DOHH2 (cell line): ENCODE results near the gene ACSF2.

Source experiments
- H3F3A ChIP-seq: fragments of 200-600 bp; sonication (generic), shearing (Covaris generic); 2 replicates; pipeline ENCODE4 v1.6.0; 2016; ENCODE audit warnings: antibody characterized with exemption, mild to moderate bottlenecking; ENCODE audit not compliant: control insufficient read depth, insufficient read depth
- H3K27ac ChIP-seq: fragments of 200-600 bp; sonication (generic); 2 replicates; pipeline ENCODE4 v1.5.1; 2014; ENCODE audit warnings: low read depth, mild to moderate bottlenecking, low read length, moderate library complexity
- H3K27me3 ChIP-seq: fragments of 200-600 bp; sonication (generic); 2 replicates; pipeline ENCODE4 v1.6.1; 2014; ENCODE audit warnings: mild to moderate bottlenecking, low read length, mixed read lengths; ENCODE audit not compliant: control insufficient read depth
- H3K36me3 ChIP-seq: fragments of 200-600 bp; sonication (generic); 2 replicates; pipeline ENCODE4 v1.6.1; 2014; ENCODE audit warnings: mild to moderate bottlenecking, low read length, moderate library complexity, mixed read lengths; ENCODE audit not compliant: control insufficient read depth
- H3K4me1 ChIP-seq: fragments of 200-600 bp; sonication (generic); 2 replicates; pipeline ENCODE4 v1.6.1; 2014; ENCODE audit warnings: mild to moderate bottlenecking, low read length, mixed read lengths; ENCODE audit not compliant: control insufficient read depth
- H3K4me2 ChIP-seq: fragments of 200-600 bp; sonication (generic); 2 replicates; pipeline ENCODE4 v1.6.0; 2014; ENCODE audit warnings: mild to moderate bottlenecking, low read length, moderate library complexity
- H3K4me3 ChIP-seq: fragments of 200-600 bp; sonication (generic); 2 replicates; pipeline ENCODE4 v1.5.1; 2014; ENCODE audit warnings: mild to moderate bottlenecking, low read length, mixed read lengths
- H3K79me2 ChIP-seq: fragments of 200-600 bp; sonication (generic); 2 replicates; pipeline ENCODE4 v1.6.1; 2014; ENCODE audit warnings: mild to moderate bottlenecking, low read length, mixed read lengths; ENCODE audit not compliant: control insufficient read depth
- H3K9me2 ChIP-seq: fragments of 200-600 bp; sonication (generic); replicated peaks from 2 replicates; pipeline ENCODE4 v1.6.1; 2014; ENCODE audit warnings: mild to moderate bottlenecking, low read length, mixed read lengths; ENCODE audit not compliant: control insufficient read depth
- H3K9me3 ChIP-seq: fragments of 200-600 bp; sonication (generic); 2 replicates; pipeline ENCODE4 v1.6.1; 2014; ENCODE audit warnings: antibody characterized with exemption, low read length, mixed read lengths; ENCODE audit not compliant: control insufficient read depth, insufficient read depth
- H4K20me1 ChIP-seq: fragments of 200-600 bp; sonication (generic); 2 replicates; pipeline ENCODE4 v1.6.0; 2014; ENCODE audit warnings: low read depth, mild to moderate bottlenecking, antibody characterized with exemption, low read length, moderate library complexity; ENCODE audit not compliant: control insufficient read depth, insufficient read depth
- EZH2phosphoT487 ChIP-seq: fragments of 200-600 bp; sonication (generic); IDR thresholded peaks from 2 replicates; pipeline ENCODE4 v1.6.1; 2017; ENCODE audit warnings: borderline replicate concordance, mild to moderate bottlenecking, antibody characterized with exemption, low read length, moderate library complexity, mixed read lengths
- TF ChIP-seq, protein P1 (sequence below): fragments of 200-600 bp; sonication (generic); IDR thresholded peaks from one replicate; pipeline ENCODE4 v1.5.1; 2014; ENCODE audit warnings: antibody characterized with exemption, mild to moderate bottlenecking, low read depth, low read length; ENCODE audit not compliant: poor library complexity, severe bottlenecking

Gene ACSF2

DNA sequence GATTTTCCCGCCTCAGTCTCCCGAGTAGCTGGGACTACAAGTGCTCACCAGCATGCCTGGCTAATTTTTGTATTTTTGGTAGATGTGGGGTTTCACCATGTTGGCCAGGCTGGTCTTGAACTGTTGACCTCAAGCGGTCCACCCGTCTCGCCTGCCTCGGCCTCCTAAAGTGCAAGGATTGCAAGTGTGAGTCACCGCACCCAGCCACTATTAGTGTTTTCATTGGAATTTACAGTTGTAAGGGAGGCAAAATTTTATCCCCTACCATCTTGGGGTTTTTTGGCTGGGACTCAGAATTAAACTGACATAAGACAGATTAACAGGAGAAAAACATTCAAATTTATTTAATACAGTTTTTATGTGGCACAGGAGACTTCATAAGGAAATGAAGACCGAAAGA is 69.9 kb downstream of the ACSF2 start:
- no peaks in the 10 kb centered on the region for H3K9me3 ChIP-seq
- no peaks in the 10 kb centered on the region for H4K20me1 ChIP-seq
- H3K4me1 ChIP-seq: no peaks in the 10 kb centered on the region
- no peaks in the 10 kb centered on the region for H3K9me2 ChIP-seq
- peaks cover 4% of the 10 kb centered on the region; the same call in 1 of the 2 replicates for H3F3A ChIP-seq
- no peaks in the 10 kb centered on the region for H3K36me3 ChIP-seq
- H3K4me2 ChIP-seq: no peak overlapping the region
- no peak overlapping the region for H3K4me3 ChIP-seq
- TF ChIP-seq, protein P1, sequence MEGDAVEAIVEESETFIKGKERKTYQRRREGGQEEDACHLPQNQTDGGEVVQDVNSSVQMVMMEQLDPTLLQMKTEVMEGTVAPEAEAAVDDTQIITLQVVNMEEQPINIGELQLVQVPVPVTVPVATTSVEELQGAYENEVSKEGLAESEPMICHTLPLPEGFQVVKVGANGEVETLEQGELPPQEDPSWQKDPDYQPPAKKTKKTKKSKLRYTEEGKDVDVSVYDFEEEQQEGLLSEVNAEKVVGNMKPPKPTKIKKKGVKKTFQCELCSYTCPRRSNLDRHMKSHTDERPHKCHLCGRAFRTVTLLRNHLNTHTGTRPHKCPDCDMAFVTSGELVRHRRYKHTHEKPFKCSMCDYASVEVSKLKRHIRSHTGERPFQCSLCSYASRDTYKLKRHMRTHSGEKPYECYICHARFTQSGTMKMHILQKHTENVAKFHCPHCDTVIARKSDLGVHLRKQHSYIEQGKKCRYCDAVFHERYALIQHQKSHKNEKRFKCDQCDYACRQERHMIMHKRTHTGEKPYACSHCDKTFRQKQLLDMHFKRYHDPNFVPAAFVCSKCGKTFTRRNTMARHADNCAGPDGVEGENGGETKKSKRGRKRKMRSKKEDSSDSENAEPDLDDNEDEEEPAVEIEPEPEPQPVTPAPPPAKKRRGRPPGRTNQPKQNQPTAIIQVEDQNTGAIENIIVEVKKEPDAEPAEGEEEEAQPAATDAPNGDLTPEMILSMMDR: no peak
- no peak for TF ChIP-seq EZH2phosphoT487
- H3K27ac ChIP-seq: no peak overlapping the region
- H3K27me3 ChIP-seq: peaks cover 5% of the 10 kb centered on the region; the same call in 1 of the 2 replicates
- no peaks in the 10 kb centered on the region for H3K79me2 ChIP-seq

DNA sequence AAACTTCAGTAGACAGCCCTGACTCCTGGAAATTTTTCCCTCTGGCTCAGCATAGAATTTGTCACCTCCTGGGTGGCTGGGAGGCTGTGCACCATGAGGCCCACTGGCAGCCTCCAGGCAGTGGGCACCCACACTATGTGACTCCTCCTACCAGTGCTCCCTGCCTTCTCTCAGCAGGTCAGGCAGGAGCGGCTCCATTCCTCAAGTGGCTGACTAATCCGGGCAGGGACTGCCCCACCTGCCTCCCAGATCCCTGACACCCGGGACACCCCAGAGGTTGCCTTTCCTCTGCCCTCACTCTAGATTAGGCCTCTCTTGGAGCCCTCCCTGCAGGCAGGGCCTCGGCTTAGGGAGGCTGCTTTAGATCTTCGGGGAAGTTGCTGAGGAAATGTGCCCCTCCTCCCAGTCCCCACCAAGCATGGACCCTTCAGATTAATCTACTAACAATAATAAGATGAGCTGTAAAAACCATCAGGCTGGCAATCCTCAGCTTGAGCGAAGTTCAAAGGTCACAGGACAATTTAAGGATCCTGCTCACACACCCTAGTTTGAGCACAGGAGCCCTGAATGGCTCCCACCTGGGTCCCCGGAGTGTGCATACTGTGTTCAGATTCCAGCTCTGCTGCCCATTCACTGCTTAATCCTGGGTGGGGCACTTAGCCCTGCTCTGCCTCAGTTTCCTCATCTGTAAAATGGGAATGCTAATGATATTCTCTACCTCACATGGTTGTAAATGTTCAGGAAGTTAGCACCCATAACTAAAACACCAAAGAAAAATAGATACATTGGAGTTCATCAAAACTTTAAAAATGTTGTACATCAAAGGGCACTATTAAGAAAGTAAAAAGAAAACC is 72.2 kb downstream of the ACSF2 start:
- Histone ChIP-seq H3K27ac (no peak overlapping the region), H3K4me2 (no peak overlapping the region), H3K9me3 (no peaks in the 10 kb centered on the region), H3K9me2 (no peaks in the 10 kb centered on the region), H3K27me3 (peaks cover 5% of the 10 kb centered on the region; the same call in 1 of the 2 replicates), H3K79me2 (no peaks in the 10 kb centered on the region), H3K4me3 (no peak overlapping the region), H3F3A (peaks cover 6% of the 10 kb centered on the region; the same call in 1 of the 2 replicates), H4K20me1 (no peaks in the 10 kb centered on the region), H3K4me1 (peaks cover 12% of the 10 kb centered on the region), H3K36me3 (no peaks in the 10 kb centered on the region)
- TF ChIP-seq, protein P1: no peak
- TF ChIP-seq EZH2phosphoT487: no peak

DNA sequence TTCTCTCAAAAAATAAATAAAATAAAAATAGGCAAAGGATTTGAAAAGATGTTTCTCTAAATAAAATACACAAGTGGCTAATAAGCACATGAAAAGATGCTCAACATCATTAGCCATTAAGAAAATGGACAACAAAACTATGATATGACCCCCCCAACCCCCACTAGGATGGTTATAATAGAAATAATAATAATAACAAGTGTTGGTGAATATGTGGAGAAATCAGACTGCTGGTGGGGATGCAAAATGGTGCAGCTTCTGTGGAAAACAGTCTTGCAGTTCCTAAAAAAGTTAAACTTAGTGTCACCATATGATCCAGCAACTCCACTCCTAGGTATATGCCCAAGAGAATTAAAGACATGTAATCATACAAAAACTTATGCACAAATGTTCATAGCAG is 73.3 kb downstream of the ACSF2 start:
- no peaks in the 10 kb centered on the region for H3K9me2 ChIP-seq
- H3K27ac ChIP-seq: no peak overlapping the region
- peaks cover 12% of the 10 kb centered on the region; the same call in 1 of the 2 replicates for H3F3A ChIP-seq
- no peaks in the 10 kb centered on the region for H3K36me3 ChIP-seq
- no peaks in the 10 kb centered on the region for H4K20me1 ChIP-seq
- H3K4me1 ChIP-seq: peaks cover 22% of the 10 kb centered on the region
- no peaks in the 10 kb centered on the region for H3K9me3 ChIP-seq
- no peak overlapping the region for H3K4me2 ChIP-seq
- TF ChIP-seq, protein P1: no peak
- no peak for TF ChIP-seq EZH2phosphoT487
- H3K27me3 ChIP-seq: peaks cover 5% of the 10 kb centered on the region; the same call in 1 of the 2 replicates
- H3K4me3 ChIP-seq: no peak overlapping the region
- no peaks in the 10 kb centered on the region for H3K79me2 ChIP-seq
